Progenitor cell of endocrine pancreas (in vitro differentiated cells): ENCODE measurements around the gene PRAMEF11. TPM values are rescaled to one million over a fixed set of nuclear protein-coding genes. Genes with fewer than 3 reads are reported as not detected.

Experiments
- DNase-seq: peaks from one replicate; pipeline ENCODE4 v3.0.0; 2021; ENCODE audit warnings: low spot score; ENCODE audit not compliant: unreplicated experiment
- H3K27ac Mint-ChIP-seq: 2 replicates; pipeline ENCODE4 v1.8.0; 2021; ENCODE audit warnings: mild to moderate bottlenecking, moderate library complexity, mixed read lengths
- H3K27me3 Mint-ChIP-seq: 2 replicates; pipeline ENCODE4 v1.8.0; 2021; ENCODE audit warnings: mixed read lengths
- H3K36me3 Mint-ChIP-seq: 2 replicates; pipeline ENCODE4 v1.8.0; 2022; ENCODE audit warnings: mixed read lengths; ENCODE audit not compliant: insufficient read depth
- H3K4me1 Mint-ChIP-seq: 2 replicates; pipeline ENCODE4 v1.8.0; 2021; ENCODE audit warnings: low read depth, mixed read lengths
- H3K4me3 Mint-ChIP-seq: 2 replicates; pipeline ENCODE4 v1.8.0; 2021; ENCODE audit warnings: low read depth, mild to moderate bottlenecking, moderate library complexity, mixed read lengths
- H3K9me3 Mint-ChIP-seq: 2 replicates; pipeline ENCODE4 v1.8.0; 2021; ENCODE audit warnings: low read depth, mixed read lengths
- total RNA-seq: library from RNA; stranded (reverse); gene quantifications from 2 replicates; pipeline ENCODE4 v1.2.1, GENCODE V29; 2021
- TF ChIP-seq, protein P1 (sequence below): fragments of 200-600 bp; sonication (generic); IDR thresholded peaks from one replicate; pipeline ENCODE4 v1.5.0; 2021; ENCODE audit warnings: antibody characterized with exemption, mild to moderate bottlenecking; ENCODE audit not compliant: unreplicated experiment

The PRAMEF11 gene
- total RNA-seq, 1 donor from 2014 or later: not detected

DNA sequence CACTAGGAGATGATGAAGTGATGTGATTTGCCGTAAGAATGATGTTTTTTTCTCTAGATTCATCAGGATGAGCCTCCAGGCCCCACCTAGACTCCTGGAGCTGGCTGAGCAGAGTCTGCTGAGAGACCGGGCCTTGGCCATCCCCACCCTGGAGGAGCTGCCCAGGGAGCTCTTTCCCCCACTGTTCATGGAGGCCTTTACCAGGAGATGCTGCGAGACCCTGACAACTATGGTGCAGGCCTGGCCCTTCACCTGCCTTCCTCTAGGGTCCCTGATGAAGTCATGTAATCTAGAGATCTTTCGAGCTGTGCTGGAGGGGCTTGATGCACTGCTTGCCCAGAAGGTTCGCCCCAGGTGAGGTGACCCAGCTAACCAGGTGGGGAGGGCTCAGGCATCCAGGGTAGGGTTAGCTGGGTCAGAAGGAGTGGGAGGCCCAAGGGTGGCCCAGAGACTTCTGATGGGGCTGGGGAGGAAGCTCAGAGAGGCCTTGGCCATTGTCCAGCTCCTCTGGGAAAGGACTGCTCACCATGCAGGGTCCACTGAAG lies 56.3 kb downstream of the PRAMEF11 start:
- DNase-seq: no peak

More for the DNA sequence above, 56.3 kb downstream of the PRAMEF11 start:
- Mint-ChIP-seq H3K4me1 (no peaks in the 10 kb centered on the region), H3K27ac (no peak overlapping the region), H3K36me3 (no peaks in the 10 kb centered on the region), H3K4me3 (no peak overlapping the region), H3K9me3 (no peaks in the 10 kb centered on the region), H3K27me3 (peaks cover 44% of the 10 kb centered on the region)
- TF ChIP-seq, protein P1, sequence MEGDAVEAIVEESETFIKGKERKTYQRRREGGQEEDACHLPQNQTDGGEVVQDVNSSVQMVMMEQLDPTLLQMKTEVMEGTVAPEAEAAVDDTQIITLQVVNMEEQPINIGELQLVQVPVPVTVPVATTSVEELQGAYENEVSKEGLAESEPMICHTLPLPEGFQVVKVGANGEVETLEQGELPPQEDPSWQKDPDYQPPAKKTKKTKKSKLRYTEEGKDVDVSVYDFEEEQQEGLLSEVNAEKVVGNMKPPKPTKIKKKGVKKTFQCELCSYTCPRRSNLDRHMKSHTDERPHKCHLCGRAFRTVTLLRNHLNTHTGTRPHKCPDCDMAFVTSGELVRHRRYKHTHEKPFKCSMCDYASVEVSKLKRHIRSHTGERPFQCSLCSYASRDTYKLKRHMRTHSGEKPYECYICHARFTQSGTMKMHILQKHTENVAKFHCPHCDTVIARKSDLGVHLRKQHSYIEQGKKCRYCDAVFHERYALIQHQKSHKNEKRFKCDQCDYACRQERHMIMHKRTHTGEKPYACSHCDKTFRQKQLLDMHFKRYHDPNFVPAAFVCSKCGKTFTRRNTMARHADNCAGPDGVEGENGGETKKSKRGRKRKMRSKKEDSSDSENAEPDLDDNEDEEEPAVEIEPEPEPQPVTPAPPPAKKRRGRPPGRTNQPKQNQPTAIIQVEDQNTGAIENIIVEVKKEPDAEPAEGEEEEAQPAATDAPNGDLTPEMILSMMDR: no peak

Other genes starting within 250 kb of the PRAMEF11 start
- gene DHRS3, start 213.2 kb downstream of the PRAMEF11 start, total RNA-seq: 176 and 214 TPM in 2 replicates
- 0.24 TPM in 2 replicates for gene AADACL4, start 187.3 kb downstream of the PRAMEF11 start, total RNA-seq
- not detected in 2 replicates for gene AADACL3, start 115.3 kb downstream of the PRAMEF11 start, total RNA-seq
- 1.2 and 2.8 TPM in 2 replicates for gene CFAP107, start 85.2 kb downstream of the PRAMEF11 start, total RNA-seq
- gene PRAMEF12, start 57.7 kb downstream of the PRAMEF11 start, total RNA-seq: not detected in 2 replicates
- not detected in 2 replicates for gene PRAMEF1, start 40.0 kb downstream of the PRAMEF11 start, total RNA-seq
- gene HNRNPCL1, start 17.3 kb upstream of the PRAMEF11 start, total RNA-seq: not detected in 2 replicates
- not detected in 2 replicates for gene PRAMEF2, start 25.7 kb upstream of the PRAMEF11 start, total RNA-seq
- gene PRAMEF4, start 54.8 kb upstream of the PRAMEF11 start, total RNA-seq: not detected in 2 replicates
- gene PRAMEF10, start 66.9 kb upstream of the PRAMEF11 start, total RNA-seq: not detected in 2 replicates
- not detected in 2 replicates for gene PRAMEF7, start 85.2 kb upstream of the PRAMEF11 start, total RNA-seq
- gene PRAMEF6, start 116.2 kb upstream of the PRAMEF11 start, total RNA-seq: not detected in 2 replicates
- not detected in 2 replicates for gene PRAMEF27, start 225.2 kb upstream of the PRAMEF11 start, total RNA-seq
- not detected in 2 replicates for gene HNRNPCL3, start 229.4 kb upstream of the PRAMEF11 start, total RNA-seq
- gene PRAMEF25, start 239.4 kb upstream of the PRAMEF11 start, total RNA-seq: not detected in 2 replicates